H1 (cell line): ENCODE results near the gene PARM1. TPM values are rescaled to one million over a fixed set of nuclear protein-coding genes. Genes with fewer than 3 reads are reported as not detected.

Source experiments
- polyA plus RNA-seq, 7 experiments: library from polyadenylated mRNA; depleted of rRNA in 3 of 7; stranded (reverse) in 5 of 7; unstranded in 2 of 7; fragments of >200 nt in 5 of 7; fragments of 200-250 nt in 2 of 7; gene quantifications; 1 replicate in 5 of 7; 2 replicates in 1 of 7; 4 replicates in 1 of 7; pipeline versions ENCODE4 v1.2.1 to v1.2.3, GENCODE V29; 2011 to 2013; ENCODE audit warnings: missing spikeins in 2 of 7, mixed read lengths in 2 of 7
- total RNA-seq: library from RNA; stranded (reverse); fragmentation: NEBNext Ultra II Directional; extraction: Animal tissue kit (Norgen Biotek cat#: 25700); gene quantifications from 2 replicates; pipeline ENCODE4 v1.2.1, GENCODE V29; 2021

The PARM1 gene
- total and polyA plus RNA-seq, 2 of the 8 experiments (the other 6 are each of a cell fraction or from before 2014, with no cell fraction given) = 2.0 to 5.3 TPM

Other genes starting within 250 kb of the PARM1 start
- 0.11 TPM in 1 of 2 replicates, not detected in the other for gene BTC, start 138.6 kb upstream of the PARM1 start, total RNA-seq
- gene BTC, start 138.6 kb upstream of the PARM1 start, polyA plus RNA-seq (2011; rRNA removed) = 0.08 and 0.09 TPM in 2 replicates